GM18870 (cell line): Measurements from ENCODE around the gene FOXR2.

Experiments
- ATAC-seq: cut with Tn5 transposase; IDR thresholded peaks from one replicate; pipeline ENCODE4 v1.9.1; 2021; ENCODE audit warnings: moderate library complexity; ENCODE audit not compliant: unreplicated experiment

FOXR2 gene, protein sequence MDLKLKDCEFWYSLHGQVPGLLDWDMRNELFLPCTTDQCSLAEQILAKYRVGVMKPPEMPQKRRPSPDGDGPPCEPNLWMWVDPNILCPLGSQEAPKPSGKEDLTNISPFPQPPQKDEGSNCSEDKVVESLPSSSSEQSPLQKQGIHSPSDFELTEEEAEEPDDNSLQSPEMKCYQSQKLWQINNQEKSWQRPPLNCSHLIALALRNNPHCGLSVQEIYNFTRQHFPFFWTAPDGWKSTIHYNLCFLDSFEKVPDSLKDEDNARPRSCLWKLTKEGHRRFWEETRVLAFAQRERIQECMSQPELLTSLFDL

DNA sequence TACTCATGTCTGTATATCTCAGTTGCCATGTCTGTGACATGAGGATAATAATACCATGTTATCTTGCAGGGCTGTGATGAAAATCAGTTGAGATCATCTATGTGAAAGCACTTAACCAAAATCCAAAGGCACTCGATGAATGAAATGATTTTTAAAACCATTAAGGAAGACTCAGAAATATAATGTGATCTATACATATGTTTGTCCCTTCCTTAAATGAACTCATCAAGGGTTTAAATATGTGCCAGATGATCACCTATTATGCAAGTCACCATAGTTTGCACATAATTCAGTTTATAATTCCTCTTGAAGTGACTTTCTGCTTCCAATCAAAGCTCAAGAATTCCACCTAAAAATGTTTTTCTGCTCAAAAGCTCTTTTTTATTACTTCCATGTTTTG lies at the start of gene FOXR2:
Gene FOXR2 (plus strand): TSS at position 301 of the 400 bp plus-strand sequence. CDS start 312 bp downstream, outside the sequence.
- no peak for ATAC-seq

DNA sequence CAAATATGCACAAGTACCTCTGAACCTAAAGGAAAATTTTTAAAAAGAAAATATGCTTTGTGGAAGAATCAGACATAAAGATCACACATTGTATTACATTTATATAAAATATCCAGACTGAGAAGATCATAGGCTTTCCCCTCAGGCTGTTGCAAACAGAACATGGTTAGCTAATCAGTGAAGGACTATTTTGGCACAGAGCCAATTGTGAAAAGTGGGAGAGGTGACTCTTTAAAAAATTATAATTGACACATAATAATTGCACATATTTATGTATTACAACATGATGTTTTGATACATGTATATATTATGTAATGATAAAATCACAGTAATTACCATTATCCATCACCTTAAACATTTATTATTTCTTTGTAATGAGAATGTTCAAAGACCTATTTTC lies 44.1 kb upstream of the FOXR2 start:
- ATAC-seq, result no peak

DNA sequence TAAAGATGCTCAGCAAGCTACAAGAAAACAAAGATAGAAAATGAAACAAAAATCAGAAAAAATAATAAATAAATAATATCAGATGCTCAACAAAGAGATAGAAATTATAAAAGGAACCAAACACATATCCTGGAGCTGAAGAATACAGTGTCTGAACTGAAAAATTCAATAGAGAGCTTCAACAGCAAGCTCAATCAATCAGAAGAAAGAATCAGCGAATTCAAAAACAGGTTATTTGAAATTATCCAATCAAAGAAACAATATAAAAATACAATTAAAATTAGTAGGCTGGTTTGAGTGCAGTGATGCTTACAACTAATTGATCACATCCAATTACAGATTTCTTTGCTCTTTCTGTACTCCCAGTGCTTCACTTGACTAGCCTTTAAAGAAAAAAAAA lies 40.8 kb upstream of the FOXR2 start:
- no peak for ATAC-seq

DNA sequence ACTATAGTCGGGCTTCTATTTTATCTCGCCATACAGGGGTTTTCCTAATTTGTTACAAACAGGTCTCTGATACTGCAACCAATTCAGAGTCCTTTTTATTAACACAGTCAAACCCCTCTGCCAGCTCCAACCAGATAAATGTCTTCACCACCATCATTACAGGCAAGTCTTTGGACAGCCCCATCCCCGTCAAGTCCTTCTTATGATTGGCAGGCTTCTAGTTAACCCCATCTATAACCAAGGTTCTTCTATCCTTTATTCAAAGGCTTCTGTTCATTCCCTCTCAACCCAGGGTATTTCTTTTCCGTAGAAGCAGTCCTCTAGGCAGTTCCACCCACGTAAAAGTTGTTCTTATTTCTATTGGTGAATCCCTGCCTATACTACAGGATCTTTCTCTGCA lies 29.9 kb upstream of the FOXR2 start:
- ATAC-seq, result no peak

DNA sequence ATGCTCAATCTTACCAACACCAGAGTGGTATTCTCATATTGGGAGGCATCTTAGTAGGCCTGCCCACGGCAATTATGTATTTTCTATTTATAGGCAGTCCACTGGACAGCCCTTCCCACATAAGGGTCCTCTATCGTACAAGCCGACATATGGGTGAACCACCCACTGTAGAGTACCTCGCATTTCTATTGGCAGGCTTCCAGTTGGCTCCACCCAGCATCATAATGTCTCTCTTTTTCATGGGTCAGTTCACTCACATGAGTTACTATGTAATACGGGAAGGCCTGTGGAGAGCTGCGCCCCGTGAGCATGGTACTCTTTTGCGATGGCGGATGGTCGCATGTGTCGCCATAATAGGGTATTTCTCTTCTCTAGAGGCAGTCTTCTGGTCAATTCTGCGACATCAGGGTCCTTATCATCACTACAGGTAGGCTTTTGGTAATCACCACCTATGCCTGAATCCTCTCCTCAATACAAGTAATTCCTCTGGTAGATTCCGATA lies 29.4 kb upstream of the FOXR2 start:
- ATAC-seq, result no peak

DNA sequence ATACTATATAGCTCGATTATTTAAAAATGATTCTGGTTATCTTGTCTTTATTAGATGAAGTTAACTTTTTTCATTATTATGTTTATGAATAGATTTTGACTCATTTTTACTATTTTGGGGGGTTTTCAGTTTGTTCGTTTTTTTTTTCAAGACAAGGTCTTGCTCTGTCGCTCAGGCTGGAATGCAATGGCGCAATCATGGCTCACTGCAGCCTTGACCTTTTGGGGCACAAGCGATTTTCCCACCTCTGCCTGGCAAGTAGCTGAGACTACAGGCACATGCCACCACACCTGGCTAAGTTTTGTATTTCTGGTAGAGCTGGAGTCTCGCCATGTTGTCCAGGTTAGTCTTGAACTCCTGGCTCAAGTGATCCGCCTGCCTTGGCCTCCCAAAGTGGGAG lies 24.9 kb upstream of the FOXR2 start:
- no peak for ATAC-seq

DNA sequence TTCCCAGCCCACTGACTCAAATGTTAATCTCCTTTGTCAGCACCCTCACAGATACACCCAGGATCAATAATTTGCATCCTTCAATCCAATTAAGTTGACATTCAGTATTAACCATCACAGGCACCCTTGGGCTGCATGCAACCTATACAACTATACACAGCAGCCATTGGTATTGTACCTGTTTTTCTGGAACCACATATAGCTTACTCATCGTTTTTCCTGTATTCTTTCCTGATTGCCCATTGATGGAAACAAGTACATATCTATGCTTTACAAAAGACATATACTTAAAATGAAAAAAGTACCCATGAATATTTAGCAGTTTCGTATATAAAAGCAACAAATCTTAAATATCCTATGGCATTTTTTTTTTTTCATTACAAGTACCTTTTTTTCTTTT lies 3.7 kb upstream of the FOXR2 start:
- ATAC-seq, result no peak

DNA sequence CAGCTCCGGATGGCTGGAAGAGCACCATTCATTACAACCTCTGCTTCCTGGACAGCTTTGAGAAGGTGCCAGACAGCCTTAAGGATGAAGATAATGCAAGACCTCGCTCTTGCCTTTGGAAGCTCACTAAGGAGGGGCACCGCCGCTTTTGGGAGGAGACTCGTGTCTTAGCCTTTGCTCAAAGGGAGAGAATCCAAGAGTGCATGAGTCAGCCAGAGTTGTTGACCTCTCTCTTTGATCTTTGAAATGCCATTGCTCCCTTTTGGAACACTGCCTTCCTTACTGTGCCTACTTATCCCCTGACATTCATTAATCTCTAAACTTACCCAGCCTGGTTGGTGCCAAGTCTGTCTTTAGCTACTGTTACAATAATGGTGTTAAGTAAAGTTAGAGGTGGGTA lies 1.2 kb downstream of the FOXR2 start:
- ATAC-seq, result no peak

DNA sequence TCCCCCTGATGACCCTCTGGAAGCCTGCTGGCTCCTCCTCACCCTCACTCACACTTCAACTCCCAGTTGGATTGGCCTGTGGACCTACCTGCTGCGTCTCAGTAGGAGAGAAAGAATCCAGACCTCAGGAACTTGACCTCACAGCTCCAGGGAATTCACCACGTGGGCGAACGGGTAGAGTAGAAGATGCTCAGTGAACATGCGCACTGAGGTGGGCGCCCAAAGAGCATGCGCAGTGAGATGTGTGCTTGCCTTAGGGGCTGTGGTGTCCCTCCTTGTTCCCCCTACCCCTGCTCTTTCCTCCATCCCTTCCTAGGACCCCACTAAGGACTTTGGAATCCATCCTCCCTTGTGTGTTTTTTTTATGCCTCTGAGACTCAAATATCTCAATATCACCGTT lies 12.9 kb downstream of the FOXR2 start:
- ATAC-seq, result no peak

DNA sequence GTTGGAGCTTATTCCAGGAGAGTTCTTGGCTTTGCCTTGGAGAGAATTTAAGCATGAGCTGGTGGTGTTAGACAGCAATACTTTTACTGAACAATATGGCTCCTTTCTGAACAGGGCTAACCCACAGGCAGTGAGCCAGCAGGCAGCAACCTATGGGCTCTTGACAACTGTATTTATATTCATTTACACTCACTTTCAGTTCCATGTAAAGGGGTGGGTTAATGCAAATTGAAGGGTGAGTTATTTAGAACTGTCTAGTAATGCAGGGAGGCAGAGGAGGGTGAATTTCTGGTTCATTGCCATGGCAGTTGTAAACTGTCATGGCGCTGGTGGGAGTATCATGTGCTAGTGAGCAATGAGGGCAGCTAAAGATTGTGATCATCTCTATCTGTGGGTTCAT lies 15.7 kb downstream of the FOXR2 start:
- peak; percentile 84 for ATAC-seq

DNA sequence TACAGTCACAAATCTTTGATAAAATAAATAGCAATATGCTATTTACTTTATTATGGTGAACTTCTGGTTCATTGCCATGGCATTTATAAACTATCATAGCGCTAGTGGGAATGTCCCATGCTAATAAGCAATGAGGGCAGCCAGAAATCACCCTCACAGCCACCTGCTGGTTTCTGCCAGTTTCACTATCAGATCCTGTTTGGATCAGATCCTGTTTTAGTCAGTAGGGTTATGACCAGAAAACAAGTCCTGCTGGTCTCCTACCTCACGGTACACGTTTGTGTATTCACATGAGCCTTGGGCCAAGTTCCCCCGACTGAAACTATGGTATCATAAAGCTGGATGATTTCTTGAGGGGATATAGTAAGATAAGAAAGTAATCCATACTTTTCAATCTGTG lies 17.7 kb downstream of the FOXR2 start:
- ATAC-seq, result peak; percentile 82

DNA sequence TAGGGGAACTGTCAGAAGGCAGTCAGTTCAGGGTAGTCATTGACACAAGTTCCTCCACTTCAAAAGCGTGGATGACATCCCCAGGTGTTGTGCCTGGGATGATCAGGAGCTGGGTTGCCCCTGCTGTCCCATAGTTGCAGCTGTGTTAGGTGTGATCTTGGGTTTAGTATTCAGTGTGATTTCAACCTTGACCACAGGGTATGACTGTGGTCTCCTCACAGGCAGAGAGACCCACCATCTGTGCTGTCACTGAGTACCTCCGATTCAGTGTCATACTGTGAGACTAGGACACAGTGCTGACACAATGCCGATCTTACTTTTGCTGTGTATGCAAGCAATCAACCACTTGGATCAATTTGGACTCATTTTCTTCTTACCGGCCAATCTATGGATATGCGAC lies 25.2 kb downstream of the FOXR2 start:
- peak; percentile 63 for ATAC-seq

DNA sequence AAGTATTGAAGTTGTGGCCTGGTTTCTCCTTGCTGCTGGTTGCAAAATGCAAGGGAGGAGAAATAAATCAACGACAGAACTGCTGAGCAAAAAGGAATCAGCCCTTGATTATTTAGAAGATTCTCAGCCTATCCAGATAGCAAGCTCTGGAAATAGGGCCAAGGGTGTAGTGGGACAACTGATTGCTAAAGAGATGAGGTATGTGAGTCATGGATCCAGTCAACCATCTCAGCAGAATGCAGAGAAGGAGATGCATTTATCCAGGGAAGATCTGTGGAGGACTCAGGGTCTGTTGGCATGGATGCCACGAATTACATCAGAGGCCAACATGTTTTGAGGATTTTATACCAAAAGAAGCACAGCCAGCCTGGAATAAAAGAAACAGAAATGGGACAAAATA lies 36.7 kb downstream of the FOXR2 start:
- ATAC-seq, result no peak

DNA sequence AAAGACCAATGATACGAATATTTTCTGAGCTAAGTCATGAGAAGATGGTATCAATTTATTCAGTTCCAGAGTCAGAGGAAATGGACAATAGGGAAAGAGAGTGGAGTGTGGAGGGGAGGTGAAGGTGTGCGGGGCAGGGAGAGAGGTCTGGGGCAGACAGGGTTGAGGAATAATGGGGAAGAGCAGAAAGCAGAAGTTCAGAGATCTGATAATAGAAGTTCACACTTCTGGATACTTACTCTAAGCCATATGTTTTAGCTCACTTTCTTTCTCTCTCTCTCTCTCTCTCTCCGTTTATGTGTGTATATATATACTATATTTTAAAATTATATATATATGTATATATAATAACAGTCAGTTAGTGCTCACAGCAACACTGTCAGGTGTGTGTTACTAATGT lies 40.4 kb downstream of the FOXR2 start:
- no peak for ATAC-seq

DNA sequence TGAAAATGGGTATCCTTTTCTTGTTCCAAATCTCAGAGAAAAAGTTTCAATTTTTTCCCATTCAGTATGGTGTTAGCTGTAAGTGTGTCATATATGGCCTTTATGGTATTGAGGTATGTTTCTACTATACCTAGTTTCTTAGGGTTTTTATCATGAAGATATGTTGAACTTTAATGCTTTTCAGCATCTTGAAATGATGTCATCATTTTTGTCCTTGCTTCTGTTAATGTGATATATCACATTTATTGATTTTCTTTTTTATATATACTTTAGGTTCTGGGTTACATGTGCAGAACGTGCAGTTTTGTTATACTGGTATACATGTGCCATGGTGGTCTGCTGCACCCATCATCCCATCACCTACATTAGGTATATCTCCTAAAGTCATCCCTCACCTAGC lies 44.9 kb downstream of the FOXR2 start:
- no peak for ATAC-seq
